HG03342 (cell line): ENCODE data around the gene GRK3.
"Not testable (repeated sequence)": the region's sequence is repeated elsewhere in the genome, so short reads cannot be mapped to it uniquely, and the experiment has no call there.

Experiments
- ATAC-seq: cut with Tn5 transposase; IDR thresholded peaks from one replicate; pipeline ENCODE4 v1.9.1; 2021; ENCODE audit warnings: mild to moderate bottlenecking, moderate library complexity; ENCODE audit not compliant: unreplicated experiment

The GRK3 gene

GRCh38 chr22:25564320-25564978 is at the start of gene GRK3:
Gene GRK3, plus strand, starts transcription at chr22:25564675. Its CDS starts 366 bp downstream, at chr22:25565041.
- peak; percentile 38 for ATAC-seq

GRCh38 chr22:25518000-25518663 is 46.3 kb upstream of the GRK3 start:
- no peak for ATAC-seq

GRCh38 chr22:25525376-25525775 is 39.1 kb upstream of the GRK3 start:
- no peak for ATAC-seq

- ATAC-seq, result not testable (repeated sequence)
Observed at GRCh38 chr22:25525804-25526584, 38.5 kb upstream of the GRK3 start.

GRCh38 chr22:25527016-25527415 is 37.5 kb upstream of the GRK3 start:
- not testable (repeated sequence) for ATAC-seq

- ATAC-seq, result not testable (repeated sequence)
Observed at GRCh38 chr22:25528068-25528467, 36.4 kb upstream of the GRK3 start.

- ATAC-seq, result not testable (repeated sequence)
Observed at GRCh38 chr22:25529059-25529458, 35.4 kb upstream of the GRK3 start.

- ATAC-seq, result not testable (repeated sequence)
Observed at GRCh38 chr22:25529541-25530137, 34.8 kb upstream of the GRK3 start.

- ATAC-seq, result not testable (repeated sequence)
Observed at GRCh38 chr22:25531677-25532076, 32.8 kb upstream of the GRK3 start.

GRCh38 chr22:25534724-25535123 is 29.8 kb upstream of the GRK3 start:
- no peak for ATAC-seq

- ATAC-seq, result no peak
Observed at GRCh38 chr22:25536589-25536988, 27.9 kb upstream of the GRK3 start.

- ATAC-seq, result no peak
Observed at GRCh38 chr22:25540166-25540907, 24.1 kb upstream of the GRK3 start.

- ATAC-seq, result no peak
Observed at GRCh38 chr22:25540908-25541660, 23.4 kb upstream of the GRK3 start.

- no peak for ATAC-seq
Observed at GRCh38 chr22:25542191-25542590, 22.3 kb upstream of the GRK3 start.

GRCh38 chr22:25542720-25543402 is 21.6 kb upstream of the GRK3 start:
- ATAC-seq, result no peak

GRCh38 chr22:25545146-25545545 is 19.3 kb upstream of the GRK3 start:
- no peak for ATAC-seq

GRCh38 chr22:25545672-25546071 is 18.8 kb upstream of the GRK3 start:
- no peak for ATAC-seq

- ATAC-seq, result no peak
Observed at GRCh38 chr22:25546242-25546641, 18.2 kb upstream of the GRK3 start.

GRCh38 chr22:25546751-25547150 is 17.7 kb upstream of the GRK3 start:
- ATAC-seq, result no peak
